Nephron (organoid): ENCODE data around the gene CACNA2D3.

ENCODE experiments used
- H3K27ac Mint-ChIP-seq, 3 experiments: 2 replicates each; pipeline ENCODE4 v1.8.0; 2020; ENCODE audit warnings: mixed read lengths in 3 of 3, mild to moderate bottlenecking in 2 of 3, moderate library complexity in 1 of 3
- H3K27me3 Mint-ChIP-seq: 2 replicates; pipeline ENCODE4 v1.8.0; 2021; ENCODE audit warnings: low read depth, mild to moderate bottlenecking, moderate library complexity, mixed read lengths
- H3K36me3 Mint-ChIP-seq: 2 replicates; pipeline ENCODE4 v1.8.0; 2020; ENCODE audit warnings: low read depth, mixed read lengths
- H3K4me1 Mint-ChIP-seq: 2 replicates; pipeline ENCODE4 v1.8.0; 2020; ENCODE audit warnings: mixed read lengths
- H3K4me3 Mint-ChIP-seq, 3 experiments: 2 replicates each; pipeline ENCODE4 v1.8.0; 2020; ENCODE audit warnings: mild to moderate bottlenecking in 3 of 3, mixed read lengths in 3 of 3, moderate library complexity in 2 of 3
- H3K9me3 Mint-ChIP-seq: 2 replicates; pipeline ENCODE4 v1.8.0; 2020; ENCODE audit warnings: mixed read lengths
- CTCF ChIP-seq, 3 experiments: fragments of 200-600 bp; sonication (generic); IDR thresholded peaks; one replicate each; pipeline ENCODE4 v1.5.0; 2021; ENCODE audit warnings: antibody characterized with exemption in 3 of 3; ENCODE audit not compliant: unreplicated experiment in 3 of 3

The CACNA2D3 gene

DNA sequence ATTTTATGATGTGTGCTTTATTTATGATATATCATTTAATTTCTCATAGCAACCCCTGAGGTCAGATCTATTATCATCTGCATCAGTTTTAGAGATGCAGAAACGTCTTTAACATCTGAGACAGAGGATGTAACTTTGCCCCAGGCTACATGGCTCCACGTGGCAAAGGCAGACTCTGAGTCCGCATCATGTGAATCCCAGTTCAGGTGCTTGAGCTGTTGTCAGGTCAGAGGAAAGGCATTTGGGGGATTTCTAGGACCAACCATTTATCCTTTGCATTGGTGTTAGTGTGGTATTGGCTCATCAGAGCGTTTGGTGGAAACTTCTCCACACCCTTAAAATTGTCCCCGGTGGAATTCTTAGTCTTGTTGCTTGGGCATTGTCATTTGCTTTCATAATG lies 10.8 kb downstream of the CACNA2D3 start:
- no peak overlapping the region for H3K4me3 Mint-ChIP-seq
- H3K27me3 Mint-ChIP-seq = peaks cover 84% of the 10 kb centered on the region
- no peak for TF ChIP-seq CTCF (IDR thresholded peaks at IDR 0.05; ENCODE audit: unreplicated experiment in 3 of 3)
- no peaks in the 10 kb centered on the region for H3K36me3 Mint-ChIP-seq
- no peaks in the 10 kb centered on the region for H3K9me3 Mint-ChIP-seq
- H3K27ac Mint-ChIP-seq = no peak overlapping the region
- no peaks in the 10 kb centered on the region for H3K4me1 Mint-ChIP-seq

- Mint-ChIP-seq H3K27me3 (peaks cover 84% of the 10 kb centered on the region), H3K27ac (no peak overlapping the region), H3K4me1 (no peaks in the 10 kb centered on the region)
Measured at GRCh38 chr3:54134155-54134554, 11.8 kb downstream of the CACNA2D3 start.

DNA sequence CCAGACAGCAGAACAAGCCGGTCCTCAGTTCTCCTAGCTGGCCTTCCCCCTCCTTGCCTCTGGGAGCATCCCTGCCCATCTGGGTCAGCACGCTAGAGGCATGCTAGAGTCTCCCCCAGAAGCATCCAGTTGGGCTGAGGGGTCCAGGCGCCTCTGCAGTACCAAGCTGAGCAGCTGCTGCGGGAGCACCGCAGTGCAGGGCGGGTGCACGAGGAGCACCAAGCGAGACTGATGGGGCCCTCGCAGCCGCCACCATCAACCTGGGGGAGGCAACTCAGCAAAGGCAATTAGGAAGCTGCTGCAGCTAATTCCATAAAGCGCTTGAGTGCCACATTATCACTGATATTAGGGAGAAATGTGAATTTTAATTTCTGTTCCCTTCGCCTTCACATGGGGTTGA lies 12.4 kb downstream of the CACNA2D3 start:
- no peaks in the 10 kb centered on the region for H3K36me3 Mint-ChIP-seq
- H3K9me3 Mint-ChIP-seq = no peaks in the 10 kb centered on the region

More at GRCh38 chr3:54134155-54134554, 11.8 kb downstream of the CACNA2D3 start:
- Mint-ChIP-seq H3K4me3 (no peak overlapping the region), H3K9me3 (no peaks in the 10 kb centered on the region), H3K36me3 (no peaks in the 10 kb centered on the region)
- no peak for TF ChIP-seq CTCF (IDR thresholded peaks at IDR 0.05; ENCODE audit: unreplicated experiment in 3 of 3)

DNA sequence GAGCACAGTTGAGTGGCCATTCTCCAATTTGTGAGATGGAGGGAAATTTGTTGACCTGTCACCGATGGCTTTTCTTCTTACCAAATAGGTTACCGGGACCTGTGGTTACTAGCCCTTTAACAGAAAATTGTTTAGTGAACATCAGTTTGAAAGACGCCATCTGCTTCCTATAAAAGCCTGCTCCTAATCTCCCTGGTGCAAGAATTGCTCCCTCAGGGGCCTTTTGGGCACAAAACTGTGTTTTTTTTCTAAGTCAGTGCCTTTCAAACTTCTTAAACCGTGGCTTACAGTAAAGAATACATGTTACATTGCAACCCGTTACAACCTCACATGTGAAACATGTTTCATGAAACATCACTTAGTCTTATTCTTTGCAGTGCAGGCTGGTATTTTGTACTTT lies 15.0 kb downstream of the CACNA2D3 start:
- H3K4me3 Mint-ChIP-seq = no peak overlapping the region
- H3K27me3 Mint-ChIP-seq = peaks cover 82% of the 10 kb centered on the region
- H3K9me3 Mint-ChIP-seq = no peaks in the 10 kb centered on the region
- H3K4me1 Mint-ChIP-seq = no peaks in the 10 kb centered on the region
- no peak overlapping the region for H3K27ac Mint-ChIP-seq
- TF ChIP-seq CTCF (IDR thresholded peaks at IDR 0.05; ENCODE audit: unreplicated experiment in 3 of 3) = no peak
- no peaks in the 10 kb centered on the region for H3K36me3 Mint-ChIP-seq

More for the DNA sequence above, 12.4 kb downstream of the CACNA2D3 start:
- no peaks in the 10 kb centered on the region for H3K4me1 Mint-ChIP-seq
- no peak overlapping the region for H3K4me3 Mint-ChIP-seq
- H3K27ac Mint-ChIP-seq = no peak overlapping the region
- H3K27me3 Mint-ChIP-seq = peaks cover 85% of the 10 kb centered on the region
- TF ChIP-seq CTCF (IDR thresholded peaks at IDR 0.05; ENCODE audit: unreplicated experiment in 3 of 3) = no peak

GRCh38 chr3:54138937-54139547 lies 16.7 kb downstream of the CACNA2D3 start:
- Mint-ChIP-seq H3K27me3 (peaks cover 72% of the 10 kb centered on the region), H3K9me3 (no peaks in the 10 kb centered on the region), H3K36me3 (no peaks in the 10 kb centered on the region), H3K4me1 (no peaks in the 10 kb centered on the region), H3K27ac (no peak overlapping the region), H3K4me3 (no peak overlapping the region)
- no peak for TF ChIP-seq CTCF (IDR thresholded peaks at IDR 0.05; ENCODE audit: unreplicated experiment in 3 of 3)

DNA sequence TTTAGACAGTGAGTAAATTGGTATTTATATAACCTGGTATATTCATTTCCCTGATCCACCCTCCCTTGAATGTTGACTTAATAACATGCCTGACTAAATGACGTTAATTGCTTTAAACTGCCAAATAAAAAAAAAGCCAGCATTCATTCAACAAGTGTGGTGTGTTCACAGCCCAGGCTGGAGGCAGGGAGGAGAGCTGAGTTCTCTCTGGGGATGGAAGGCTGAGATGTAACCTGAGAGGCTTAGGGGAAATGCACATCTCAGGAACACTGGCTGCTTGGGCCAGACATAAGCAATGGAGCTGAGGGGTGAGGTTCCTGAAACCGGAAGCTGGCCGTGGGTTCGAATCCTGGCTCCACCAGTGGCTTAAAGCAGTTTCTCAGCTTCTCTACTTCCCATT lies 17.3 kb downstream of the CACNA2D3 start:
- Mint-ChIP-seq H3K27me3 (peaks cover 74% of the 10 kb centered on the region), H3K27ac (no peak overlapping the region), H3K4me1 (no peaks in the 10 kb centered on the region), H3K9me3 (no peaks in the 10 kb centered on the region), H3K4me3 (no peak overlapping the region), H3K36me3 (no peaks in the 10 kb centered on the region)
- TF ChIP-seq CTCF (IDR thresholded peaks at IDR 0.05; ENCODE audit: unreplicated experiment in 3 of 3) = no peak
